DMS79 (cell line): ENCODE data around the gene MED15.
"Not testable (repeated sequence)": the region's sequence is repeated elsewhere in the genome, so short reads cannot be mapped to it uniquely, and the experiment has no call there.

Source experiments
- DNase-seq: peaks from one replicate; lab custom pipeline; 2025; lab: John Stamatoyannopoulos, UW

MED15 gene

DNA sequence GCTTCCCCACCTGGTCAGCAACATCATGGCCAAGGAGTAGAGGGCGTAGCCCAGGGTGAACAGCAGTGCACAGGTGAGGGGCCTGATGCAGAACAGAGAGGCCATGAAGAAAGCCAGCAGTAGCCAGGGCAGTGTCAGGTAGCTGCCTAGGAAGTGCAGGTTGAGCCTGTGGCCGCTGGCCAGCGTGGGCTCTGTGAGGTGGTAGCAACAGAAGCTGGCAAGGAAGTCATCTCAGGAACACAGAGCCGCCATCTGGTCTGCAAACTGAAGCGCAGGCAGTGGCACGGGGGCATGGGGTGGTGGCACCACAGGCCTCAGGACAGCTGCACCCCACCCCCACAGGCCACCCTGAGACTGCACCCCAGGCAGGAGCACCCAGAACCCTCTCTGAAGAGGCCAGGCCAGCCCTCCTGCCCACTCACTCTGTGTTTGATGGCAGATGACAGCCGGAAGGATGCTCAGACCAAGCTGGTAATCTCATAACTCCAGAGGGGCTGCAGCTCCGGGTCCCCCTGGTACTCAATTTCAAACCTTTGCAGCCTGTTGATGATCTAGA is 95.3 kb downstream of the MED15 start:
- no peak for DNase-seq

DNA sequence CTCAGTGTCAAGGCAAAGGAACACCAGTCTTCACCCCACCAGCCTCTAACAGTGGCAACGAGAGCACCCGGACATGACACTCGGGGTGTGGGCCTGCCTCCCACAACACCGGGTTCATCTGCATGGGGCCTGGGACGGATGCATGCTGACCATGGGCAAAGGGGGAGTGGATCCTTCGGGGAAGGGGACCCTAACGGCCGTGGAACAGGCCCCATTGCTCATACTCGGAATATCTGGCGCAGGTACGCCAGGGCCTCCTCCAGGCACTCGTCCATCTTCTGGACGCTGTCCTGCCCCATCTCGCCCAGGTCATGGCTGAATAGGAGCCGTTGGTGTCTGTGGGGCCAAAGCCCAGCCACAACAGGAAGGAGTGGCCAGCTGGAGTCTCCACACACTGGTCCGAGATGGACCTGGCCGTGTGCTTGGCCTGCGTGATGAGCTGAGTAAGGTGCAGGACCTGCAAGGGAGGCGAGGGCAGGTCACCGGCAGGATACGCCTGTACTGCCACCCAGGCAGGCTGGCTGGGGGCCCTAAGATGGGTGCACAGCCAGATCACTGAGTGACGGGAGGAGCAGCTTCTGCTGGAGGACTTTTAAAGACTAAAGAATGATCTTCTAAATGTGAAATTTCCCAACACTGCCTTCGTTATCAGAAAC is 96.8 kb downstream of the MED15 start:
- DNase-seq = no peak

DNA sequence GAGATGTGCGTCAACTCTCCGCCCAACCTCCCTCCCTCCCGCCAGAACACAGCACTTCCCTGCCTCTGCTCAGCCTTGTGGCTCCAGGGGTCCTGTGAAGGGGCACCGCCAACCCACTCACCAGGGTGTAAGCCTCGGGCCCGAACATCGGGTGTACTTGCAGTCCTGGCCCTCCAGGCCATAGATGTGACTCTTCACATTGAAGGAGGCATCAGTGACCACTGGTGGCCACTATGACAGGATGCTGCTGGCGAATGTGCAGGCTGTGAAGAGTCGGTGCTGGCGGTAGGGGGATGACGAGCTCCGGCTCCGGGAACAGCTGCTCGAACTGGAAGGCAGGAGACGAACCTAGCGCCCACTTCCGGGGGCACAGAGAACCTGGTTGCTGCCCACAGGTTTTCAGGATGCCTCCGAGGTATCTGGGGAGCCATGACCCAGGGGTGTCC is 97.4 kb downstream of the MED15 start:
- no peak for DNase-seq

DNA sequence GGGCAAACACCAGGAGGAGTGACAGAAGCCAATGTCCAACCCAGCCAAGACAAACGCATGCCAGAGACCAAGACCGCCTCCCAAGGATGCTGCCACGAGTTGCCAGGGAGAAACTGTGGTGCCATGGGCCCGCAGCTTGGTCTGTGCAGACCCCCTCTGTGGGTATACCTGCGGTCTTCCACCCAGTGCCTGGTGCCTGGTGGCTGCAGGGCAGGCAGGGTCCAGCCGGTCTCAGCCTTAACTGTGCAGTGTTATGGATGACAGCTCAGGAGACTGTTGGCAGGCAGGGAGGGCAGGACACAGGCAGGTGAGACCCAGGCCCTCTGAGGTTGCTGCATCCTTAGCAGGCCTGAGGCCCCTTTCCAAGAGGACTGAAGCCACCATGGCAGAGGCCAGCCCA is 97.9 kb downstream of the MED15 start:
- no peak for DNase-seq

DNA sequence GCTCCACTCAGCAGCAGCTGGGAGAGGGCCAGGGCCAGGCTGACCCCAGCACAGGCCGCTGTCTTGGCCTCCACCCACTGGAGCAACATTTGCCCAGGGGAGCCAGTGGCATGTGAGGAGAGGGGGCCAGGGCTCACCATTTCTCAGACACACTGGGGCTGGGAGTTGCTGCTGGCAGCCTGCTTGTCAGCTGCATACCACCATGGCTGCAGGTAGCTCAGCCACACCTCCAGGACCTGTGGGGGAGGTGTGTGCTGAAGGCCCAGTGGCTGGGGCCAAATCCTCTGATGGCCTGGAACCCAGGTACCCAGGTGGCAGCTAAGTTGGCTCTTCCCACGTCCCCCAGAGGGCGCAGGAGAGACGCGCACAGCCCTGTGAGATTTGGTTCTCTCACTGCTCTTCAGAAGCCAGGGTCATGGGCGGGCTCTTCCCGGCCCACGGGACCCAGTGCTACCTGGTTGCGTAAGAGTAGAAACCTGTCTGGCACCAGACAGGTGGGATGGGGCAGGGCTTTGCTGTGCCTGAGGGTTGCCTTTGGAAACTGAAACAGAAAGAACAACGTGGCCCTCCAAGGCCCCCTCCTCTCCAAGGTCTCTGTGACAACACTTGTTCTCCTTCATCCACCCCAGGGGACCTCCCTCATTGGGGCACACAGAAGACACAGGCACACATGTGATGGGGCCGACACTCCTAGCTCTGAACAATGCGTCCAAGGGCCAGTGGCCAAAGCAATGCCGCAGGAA is 98.8 kb downstream of the MED15 start:
- DNase-seq = peak; percentile 73

DNA sequence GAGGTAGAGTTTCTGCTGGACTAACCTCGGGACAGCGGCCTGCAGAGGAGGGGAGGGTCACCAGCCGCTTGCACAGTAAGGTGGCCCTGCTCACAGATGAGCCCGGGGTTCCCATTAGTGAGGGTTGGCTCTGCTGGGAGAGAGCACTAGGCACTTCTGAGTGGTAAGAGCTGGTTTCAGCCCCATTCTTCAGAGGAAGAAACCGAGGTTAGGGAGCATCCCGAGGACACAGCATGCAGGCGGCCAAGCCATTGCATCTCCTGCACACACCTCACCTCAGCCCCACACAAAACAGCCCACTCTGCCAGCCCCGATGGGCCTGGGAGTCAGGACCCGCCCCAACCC is 99.3 kb downstream of the MED15 start:
- no peak for DNase-seq

DNA sequence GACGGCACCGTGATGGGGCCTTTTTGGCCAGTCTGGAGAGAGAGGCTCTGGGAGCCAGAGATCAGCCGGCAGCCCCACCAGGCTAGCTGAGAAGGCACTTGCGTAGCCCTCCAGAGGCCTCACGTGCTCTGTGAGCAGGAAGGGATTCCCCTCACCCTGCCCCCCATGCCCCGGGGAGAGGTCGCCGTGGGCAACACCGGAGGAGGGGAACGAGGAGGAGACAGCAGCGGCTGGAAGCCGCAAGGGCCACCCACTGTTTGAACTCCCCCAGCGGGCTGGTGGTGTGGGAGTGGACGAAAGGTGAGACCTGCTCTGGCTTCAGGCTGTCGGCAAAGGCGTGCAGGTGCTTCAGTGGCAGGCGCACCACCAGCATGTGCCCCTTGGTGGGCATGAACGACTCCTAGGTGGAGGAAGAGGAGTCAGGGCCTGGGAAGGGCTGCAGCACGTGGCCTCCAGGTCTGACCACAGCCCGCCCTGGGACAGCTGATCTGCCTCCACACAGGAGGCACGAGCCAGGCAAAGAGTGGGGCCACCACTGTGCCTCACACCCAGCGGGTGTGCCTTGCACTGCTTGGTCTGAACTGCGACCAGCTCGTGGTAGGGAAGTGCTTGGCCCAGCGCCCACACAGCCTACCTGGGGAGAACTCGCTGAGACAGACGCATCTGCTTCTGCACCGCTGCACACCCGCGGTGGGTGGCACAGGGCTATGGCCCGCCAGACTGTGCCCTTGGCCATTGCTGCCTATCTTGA is 99.9 kb downstream of the MED15 start:
- peak; percentile 32 for DNase-seq

DNA sequence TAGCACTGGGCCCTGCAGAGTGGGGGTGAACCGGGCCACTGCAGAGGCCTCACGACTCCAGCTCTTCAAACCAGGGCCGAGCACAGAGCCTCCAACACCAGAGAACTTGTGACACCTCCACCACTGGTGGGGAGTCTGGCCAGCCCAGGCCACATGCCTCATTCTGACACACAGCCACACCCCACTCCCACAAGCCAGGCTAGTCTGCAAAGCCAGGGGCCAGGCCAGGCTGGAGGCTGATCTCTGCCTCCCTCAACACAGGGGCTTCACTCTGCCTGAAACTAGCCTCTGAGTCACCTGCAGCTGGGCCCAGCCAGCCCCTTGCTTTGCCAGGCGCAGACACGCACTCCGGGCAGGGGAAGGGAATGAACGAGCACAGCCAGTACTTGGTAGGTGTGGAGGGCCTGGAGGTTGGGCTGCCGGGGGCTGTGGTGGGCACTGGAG is 102.9 kb downstream of the MED15 start:
- no peak for DNase-seq

DNA sequence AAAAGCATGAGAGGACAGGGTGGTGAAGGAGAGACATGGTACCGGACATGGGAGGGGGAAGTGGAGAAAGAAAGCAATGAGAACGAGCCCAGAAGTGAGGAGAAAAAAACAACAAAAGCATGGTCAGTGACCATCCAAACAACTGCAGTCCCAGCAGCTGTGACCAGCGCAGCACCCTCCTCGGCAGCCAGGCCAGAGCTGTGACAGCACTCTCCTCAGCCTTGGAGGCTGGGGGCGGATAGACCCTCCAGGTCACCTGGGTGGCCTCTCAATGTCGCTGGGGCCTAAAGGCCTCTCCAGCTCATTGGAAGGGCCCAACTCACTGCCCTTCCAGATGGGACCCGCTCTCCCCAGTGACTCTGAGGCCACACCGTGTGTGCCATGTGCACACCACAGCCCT is 103.3 kb downstream of the MED15 start:
- no peak for DNase-seq

DNA sequence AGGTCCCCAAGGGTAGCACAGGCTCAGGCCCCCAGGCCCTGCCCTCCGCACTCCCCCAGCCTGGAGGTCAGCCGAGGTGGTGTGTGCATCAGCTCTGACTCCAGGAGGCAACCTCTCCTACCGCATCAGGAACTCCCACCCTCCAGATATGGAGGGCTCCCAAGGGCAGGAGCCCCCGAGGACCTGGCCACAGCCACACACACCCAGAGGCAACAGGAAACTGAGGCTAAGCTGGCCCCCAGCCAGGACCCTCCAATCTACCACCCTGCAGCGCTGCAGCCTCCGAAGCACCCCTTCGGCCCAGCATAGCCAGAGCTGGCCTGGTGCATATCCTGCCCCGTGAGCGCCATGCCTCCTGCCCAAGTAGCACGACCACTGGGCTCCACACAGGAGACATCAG is 104.0 kb downstream of the MED15 start:
- no peak for DNase-seq

DNA sequence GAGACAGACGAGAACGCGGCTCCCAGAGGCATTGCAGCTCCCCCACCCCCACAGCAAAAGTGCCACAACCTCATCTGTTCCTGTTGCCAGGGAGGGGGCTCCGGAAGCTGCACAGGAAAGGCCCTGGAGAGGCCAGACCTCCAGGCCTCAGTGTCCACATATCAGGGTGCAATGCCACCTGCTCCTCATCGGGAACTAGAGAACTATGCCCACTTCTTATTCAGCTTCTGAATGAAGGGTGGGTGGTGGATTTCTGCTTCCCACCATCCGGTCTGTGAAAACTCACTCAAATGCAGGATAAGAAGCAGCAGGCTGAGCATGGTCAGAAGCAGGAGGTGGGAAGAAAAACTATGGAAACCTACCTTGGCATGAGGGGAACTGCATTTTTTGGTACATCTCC is 105.9 kb downstream of the MED15 start:
- DNase-seq = no peak

DNA sequence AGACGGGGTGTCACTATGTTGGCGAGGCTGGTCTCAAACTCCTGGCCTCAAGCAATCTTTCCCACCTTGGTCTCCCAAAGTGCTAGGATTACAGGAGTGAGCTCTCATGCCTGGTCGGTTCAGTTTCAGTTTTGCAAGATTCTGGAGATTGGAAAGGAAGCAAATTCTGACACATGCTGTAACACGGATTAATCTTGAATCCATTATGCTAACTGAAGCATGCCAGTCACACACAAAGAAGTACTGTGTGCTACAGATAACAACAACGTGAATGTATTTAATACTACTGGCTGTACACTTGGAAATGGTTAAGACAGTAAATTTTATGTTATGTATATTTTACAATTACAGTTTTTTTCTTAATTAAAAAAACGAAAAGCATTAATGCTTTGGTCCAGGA is 107.6 kb downstream of the MED15 start:
- DNase-seq = no peak

DNA sequence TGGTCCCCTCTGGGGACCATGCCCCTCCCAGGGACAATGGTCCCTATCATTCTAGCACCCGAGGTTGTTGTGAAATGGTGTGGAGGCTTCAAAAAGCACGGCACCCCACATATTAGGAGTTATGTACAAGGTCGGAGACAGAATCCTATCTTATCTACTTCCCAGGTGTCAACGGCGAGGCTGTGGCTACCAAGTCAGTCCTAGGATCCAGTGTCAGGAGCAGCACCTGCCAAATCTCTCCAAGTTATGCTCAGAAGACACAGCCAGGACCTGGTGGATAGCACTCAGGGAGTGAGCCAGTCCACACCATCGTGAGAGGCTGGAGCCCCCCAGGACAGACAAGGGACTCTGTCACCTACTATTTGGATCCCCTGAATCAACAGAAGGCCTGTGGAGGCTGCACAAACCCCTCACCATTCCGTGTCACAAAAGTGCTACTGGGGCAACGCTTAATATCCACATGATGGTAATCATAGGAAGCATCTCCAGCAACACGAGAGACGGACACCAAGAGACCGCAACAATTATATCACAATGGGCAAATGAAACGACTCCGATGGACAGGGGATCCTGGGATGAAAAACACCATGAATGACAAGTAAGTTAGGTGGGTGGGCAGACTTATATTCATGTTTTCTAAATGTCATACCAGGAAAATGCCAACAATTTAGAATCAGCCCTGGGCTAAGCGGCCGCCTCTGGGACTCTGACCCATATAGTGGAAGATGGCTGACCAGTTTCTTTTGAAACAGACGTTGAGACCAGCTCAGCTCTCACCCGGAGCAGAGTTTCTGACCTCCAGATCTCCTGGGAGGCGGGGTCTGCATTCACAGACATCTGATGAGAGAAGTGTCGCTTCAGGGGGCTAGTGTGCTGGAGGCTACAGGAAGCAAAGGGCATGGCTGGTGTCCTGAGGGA is 108.4 kb downstream of the MED15 start:
- no peak for DNase-seq

DNA sequence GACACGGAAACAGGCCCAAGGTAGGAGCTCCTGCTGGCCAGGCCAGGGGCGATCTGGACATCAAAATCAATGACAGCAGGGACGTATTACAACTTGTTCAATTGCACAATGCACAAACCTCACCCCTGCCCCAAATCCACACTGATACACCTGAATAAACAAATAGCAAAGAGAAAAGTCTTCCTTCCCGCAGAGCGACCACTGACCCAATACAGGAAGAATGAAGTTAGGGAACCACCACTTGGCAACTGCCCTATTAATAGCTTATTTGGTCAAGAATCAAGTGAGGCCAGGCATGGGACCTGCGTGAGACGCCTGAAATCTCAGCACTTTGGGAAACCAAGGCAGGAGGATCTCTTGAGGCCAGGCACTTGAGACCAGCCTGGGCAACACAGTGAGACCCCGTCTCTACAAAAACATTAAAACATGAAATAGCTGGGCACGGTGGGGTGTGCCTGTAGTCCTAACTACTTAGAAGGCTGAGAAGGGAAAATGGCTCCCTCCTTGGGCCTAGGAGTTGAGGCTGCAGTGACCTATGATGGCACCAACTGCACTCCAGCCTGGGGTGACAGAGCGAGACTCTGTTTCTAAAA is 109.1 kb downstream of the MED15 start:
- DNase-seq = no peak

DNA sequence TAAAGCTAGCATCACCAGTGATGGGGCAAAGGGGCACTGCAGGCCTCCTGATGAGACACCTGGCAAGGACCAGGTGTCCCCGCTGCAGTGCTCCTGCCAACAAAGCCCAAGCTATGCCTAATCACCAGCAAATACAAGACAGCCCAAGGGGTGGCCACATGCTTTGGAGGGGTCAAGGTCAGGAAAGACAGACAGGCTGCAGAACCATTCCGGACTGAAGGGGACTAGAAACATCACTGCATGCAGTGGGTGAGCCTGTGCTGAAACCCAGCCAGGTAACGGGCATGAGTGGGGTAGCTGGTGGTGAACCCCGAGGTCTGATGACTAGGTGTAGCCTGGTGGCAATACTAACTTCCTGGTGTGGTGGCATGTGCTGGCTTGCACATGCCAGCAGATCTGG is 111.1 kb downstream of the MED15 start:
- DNase-seq = no peak

DNA sequence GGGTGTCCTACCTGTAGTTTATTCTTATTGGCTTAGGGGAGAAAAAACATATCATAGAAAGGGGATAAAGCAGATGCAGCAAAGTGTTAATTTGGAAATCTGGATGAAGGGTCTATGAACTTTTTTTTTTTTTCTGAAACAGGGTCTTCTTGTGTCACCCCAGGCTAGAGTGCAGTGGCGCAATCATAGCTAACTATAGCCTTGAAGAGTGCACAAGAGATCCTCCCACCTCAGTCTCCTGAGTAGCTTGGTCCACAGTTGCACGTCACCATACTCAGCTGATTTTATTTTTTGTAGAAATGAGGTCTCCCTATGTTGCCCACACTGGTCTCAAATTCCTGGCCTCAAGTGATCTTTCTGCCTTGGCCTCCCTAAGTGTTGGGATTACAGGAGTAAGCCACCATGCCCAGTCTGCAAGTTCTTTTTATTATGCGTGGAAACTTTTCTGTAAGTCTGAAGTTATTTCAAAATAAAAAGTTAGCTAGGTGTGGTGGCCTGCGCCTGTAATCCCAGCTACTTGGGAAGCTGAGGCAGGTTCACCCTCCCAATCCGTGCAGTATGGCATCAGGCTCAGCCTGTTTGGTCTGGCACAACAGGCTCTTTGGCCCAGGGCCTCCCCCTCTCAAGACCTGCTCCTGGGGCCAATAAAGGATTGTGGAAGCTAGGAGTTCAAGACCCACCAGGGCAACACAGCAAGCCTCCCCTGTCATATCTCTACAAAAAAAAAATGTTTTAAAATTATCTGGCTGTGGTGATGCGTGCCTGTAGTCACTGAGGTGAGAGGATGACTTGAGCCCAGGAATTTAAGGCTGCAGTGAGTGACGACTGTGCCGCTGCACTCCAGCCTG is 111.9 kb downstream of the MED15 start:
- DNase-seq = no peak

DNA sequence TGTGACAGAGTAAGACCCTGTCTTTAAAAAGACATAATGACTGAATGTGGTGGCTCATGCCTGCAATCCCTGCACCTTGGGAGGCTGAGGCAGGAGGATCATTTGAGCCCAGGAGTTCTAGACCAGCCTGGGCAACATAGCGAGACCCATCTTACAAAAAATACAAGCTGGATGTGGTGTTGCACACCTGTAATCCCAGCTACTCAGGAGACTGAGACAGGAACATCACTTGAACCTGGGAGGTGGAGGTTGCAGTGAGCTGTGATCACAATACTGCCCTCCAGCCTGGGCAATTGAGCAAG is 112.4 kb downstream of the MED15 start:
- DNase-seq = not testable (repeated sequence)

DNA sequence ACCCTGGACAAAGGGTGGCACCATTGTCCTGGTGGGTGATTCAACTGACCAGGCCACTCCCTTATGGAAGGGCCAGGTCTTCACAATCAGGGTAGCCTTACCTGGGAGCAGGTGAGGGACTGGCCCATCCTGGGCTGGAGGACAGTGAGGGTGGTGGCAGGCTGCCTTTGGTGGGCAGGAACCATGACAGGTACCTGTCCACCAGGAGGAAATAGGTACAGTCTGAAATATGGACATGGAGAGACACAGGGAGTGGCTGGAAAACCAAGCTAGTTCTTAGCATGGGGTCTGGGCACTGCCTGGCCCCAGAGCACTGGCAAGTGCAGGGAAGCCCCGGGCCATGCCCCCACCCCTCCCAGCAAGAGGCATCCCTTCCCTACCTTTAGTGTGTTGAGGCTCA is 113.8 kb downstream of the MED15 start:
- no peak for DNase-seq

DNA sequence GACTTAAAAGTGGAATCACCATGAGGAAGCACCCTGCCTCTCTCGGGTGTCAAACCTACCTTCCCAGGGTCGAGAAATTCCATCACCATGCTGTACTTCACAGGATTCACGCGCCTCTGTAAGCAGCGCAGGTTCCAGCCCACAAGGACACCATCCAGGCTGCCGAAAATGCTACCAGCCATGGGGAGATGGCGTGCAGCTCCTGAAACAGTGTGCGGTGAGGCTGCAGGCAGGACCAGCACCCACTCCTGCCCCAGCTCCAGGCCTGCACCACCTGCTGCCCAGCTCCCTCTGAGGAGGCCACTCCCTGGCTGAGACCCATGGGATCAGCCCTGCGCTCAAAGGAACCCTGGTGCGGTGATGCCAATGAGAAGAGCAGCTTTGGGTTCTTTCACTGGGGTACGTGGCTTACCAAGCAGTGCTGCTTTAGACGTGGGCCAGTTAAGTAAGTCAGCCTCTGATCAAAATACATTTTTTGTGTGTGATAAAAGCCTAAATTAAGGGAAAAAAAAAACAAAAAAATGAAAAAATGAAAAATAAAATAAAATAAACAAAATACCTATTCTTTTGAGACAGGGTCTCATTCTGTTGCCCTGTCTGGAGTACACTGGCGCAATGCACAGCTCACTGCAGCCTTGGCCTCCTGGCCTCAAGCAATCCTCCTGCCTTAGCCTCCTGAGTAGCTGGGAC is 115.4 kb downstream of the MED15 start:
- DNase-seq = no peak

DNA sequence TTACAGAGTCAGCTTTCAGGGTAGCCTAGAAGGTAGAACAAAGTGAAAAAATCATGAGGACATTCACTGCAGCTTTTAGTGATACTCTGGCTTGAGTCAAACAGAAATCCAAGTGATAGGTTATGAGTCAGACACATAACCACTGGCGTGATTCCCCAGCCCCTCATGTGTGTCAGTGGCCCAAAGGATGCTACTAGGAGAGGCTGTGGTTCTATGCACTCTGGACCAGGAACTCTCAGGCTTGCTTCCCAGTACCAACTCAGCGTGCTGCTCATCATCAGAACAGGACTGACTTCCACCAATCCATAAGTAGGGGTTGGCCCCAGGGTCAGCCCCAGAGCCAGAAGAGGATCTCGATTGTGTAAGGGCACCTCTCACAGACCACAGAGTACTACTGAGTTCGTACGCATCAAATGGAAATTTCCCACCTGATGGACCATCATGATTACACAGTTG is 116.8 kb downstream of the MED15 start:
- no peak for DNase-seq
